Glutamatergic neuron (in vitro differentiated cells): Measurements from ENCODE around the gene PRMT5. TPM values are rescaled to one million over a fixed set of nuclear protein-coding genes. Genes with fewer than 3 reads are reported as not detected.
A peak's percentile ranks its signal among the peaks of the same experiment; 100 is the strongest.

Source experiments
- DNase-seq: peaks from one replicate; pipeline ENCODE4 v3.0.0; 2022
- H3K27ac Mint-ChIP-seq: one replicate; pipeline ENCODE4 v1.8.0; 2020; ENCODE audit warnings: mild to moderate bottlenecking, mixed read lengths, inconsistent platforms; ENCODE audit not compliant: unreplicated experiment
- H3K27me3 Mint-ChIP-seq: one replicate; pipeline ENCODE4 v1.8.0; 2020; ENCODE audit warnings: mild to moderate bottlenecking, moderate library complexity, mixed read lengths, inconsistent platforms; ENCODE audit not compliant: unreplicated experiment
- H3K36me3 Mint-ChIP-seq: one replicate; pipeline ENCODE4 v1.8.0; 2020; ENCODE audit warnings: mild to moderate bottlenecking, mixed read lengths, inconsistent platforms; ENCODE audit not compliant: unreplicated experiment
- H3K4me1 Mint-ChIP-seq: one replicate; pipeline ENCODE4 v1.8.0; 2020; ENCODE audit warnings: mild to moderate bottlenecking, low read depth, mixed read lengths, inconsistent platforms; ENCODE audit not compliant: unreplicated experiment
- H3K4me3 Mint-ChIP-seq: one replicate; pipeline ENCODE4 v1.8.0; 2020; ENCODE audit warnings: mild to moderate bottlenecking, mixed read lengths, inconsistent platforms; ENCODE audit not compliant: unreplicated experiment
- H3K9me3 Mint-ChIP-seq: one replicate; pipeline ENCODE4 v1.8.0; 2020; ENCODE audit warnings: mild to moderate bottlenecking, moderate library complexity, mixed read lengths, inconsistent platforms; ENCODE audit not compliant: unreplicated experiment
- CTCF ChIP-seq: fragments of 200-600 bp; sonication (generic); IDR thresholded peaks from one replicate; pipeline ENCODE4 v1.5.0; 2021; ENCODE audit not compliant: partially characterized antibody, unreplicated experiment
- total RNA-seq: library from RNA; stranded (reverse); fragmentation: NEBNext Ultra II Directional; extraction: Animal tissue kit (Norgen Biotek cat#: 25700); gene quantifications from one replicate; pipeline ENCODE4 v1.2.1, GENCODE V29; 2021; ENCODE audit not compliant: unreplicated experiment

PRMT5 gene
- total RNA-seq, 1 donor from 2014 or later, result 54.6 TPM

- H3K27ac Mint-ChIP-seq, result peak within 1 kb of the TSS; percentile 80
- DNase-seq, result peak; percentile 89
- peaks cover 3% of the 10 kb centered on the region for H3K27me3 Mint-ChIP-seq
- H3K4me3 Mint-ChIP-seq, result peak within 1 kb of the TSS; percentile 87
- no peaks in the 10 kb centered on the region for H3K36me3 Mint-ChIP-seq
- TF ChIP-seq CTCF, result no peak
- H3K4me1 Mint-ChIP-seq, result peaks cover 10% of the 10 kb centered on the region
- peaks cover 4% of the 10 kb centered on the region for H3K9me3 Mint-ChIP-seq
Measured at GRCh38 chr14:22871224-22872032, 57.7 kb downstream of the PRMT5 start, which contains the start of gene LRP10. TSS of gene LRP10 (plus strand) at chr14:22871740. CDS start at chr14:22872304, 564 bp downstream.

- DNase-seq, result no peak
- peak overlapping the region; percentile 87 for H3K4me3 Mint-ChIP-seq
Measured at GRCh38 chr14:22870811-22871223, 58.4 kb downstream of the PRMT5 start.

More at GRCh38 chr14:22870811-22871223, 58.4 kb downstream of the PRMT5 start:
- Mint-ChIP-seq H3K9me3 (peaks cover 4% of the 10 kb centered on the region), H3K36me3 (no peaks in the 10 kb centered on the region), H3K4me1 (peaks cover 10% of the 10 kb centered on the region), H3K27ac (peak overlapping the region; percentile 80), H3K27me3 (peaks cover 3% of the 10 kb centered on the region)
- no peak for TF ChIP-seq CTCF

Other genes starting within 250 kb of the PRMT5 start
- 80.3 TPM for gene OXA1L, start 162.7 kb downstream of the PRMT5 start, total RNA-seq
- 1.7 TPM for gene SLC7A7, start 113.9 kb downstream of the PRMT5 start, total RNA-seq
- gene MRPL52, start 99.5 kb downstream of the PRMT5 start, total RNA-seq, result 67.9 TPM
- gene MMP14, start 92.8 kb downstream of the PRMT5 start, total RNA-seq, result 162 TPM
- gene LRP10, start 57.6 kb downstream of the PRMT5 start, total RNA-seq, result 15.1 TPM
- 73.2 TPM for gene REM2, start 46.2 kb downstream of the PRMT5 start, total RNA-seq
- 70.9 TPM for gene RBM23, start 10.2 kb downstream of the PRMT5 start, total RNA-seq
- gene HAUS4, start 27.7 kb upstream of the PRMT5 start, total RNA-seq, result 9.7 TPM
- 0.34 TPM for gene AJUBA, start 53.2 kb upstream of the PRMT5 start, total RNA-seq
- gene C14orf93, start 80.8 kb upstream of the PRMT5 start, total RNA-seq, result 12.1 TPM
- 289 TPM for gene PSMB5, start 105.5 kb upstream of the PRMT5 start, total RNA-seq
- not detected for gene PSMB11, start 112.8 kb upstream of the PRMT5 start, total RNA-seq
- 164 TPM for gene CDH24, start 128.1 kb upstream of the PRMT5 start, total RNA-seq
- gene ACIN1, start 165.8 kb upstream of the PRMT5 start, total RNA-seq, result 341 TPM
- gene C14orf119, start 166.1 kb upstream of the PRMT5 start, total RNA-seq, result 40.3 TPM
- gene CIROP, start 175.6 kb upstream of the PRMT5 start, total RNA-seq, result not detected
- not detected for gene CEBPE, start 189.9 kb upstream of the PRMT5 start, total RNA-seq